WERI-Rb-1 (cell line): Measurements from ENCODE around the gene ANKMY2.
A peak's percentile ranks its signal among the peaks of the same experiment; 100 is the strongest.
"Not testable (repeated sequence)": the region's sequence is repeated elsewhere in the genome, so short reads cannot be mapped to it uniquely, and the experiment has no call there.

ENCODE experiments used
- DNase-seq: peaks from one replicate; pipeline ENCODE4 v3.0.0-alpha.2; 2020
- H3K27ac ChIP-seq: fragments of 250-450 bp; sonication (Bioruptor Pico); 2 replicates; pipeline ENCODE4 v1.5.1; 2020; ENCODE audit warnings: mild to moderate bottlenecking, moderate library complexity
- H3K27me3 ChIP-seq: fragments of 250-450 bp; sonication (Bioruptor Pico); 2 replicates; pipeline ENCODE4 v1.5.1; 2021; ENCODE audit warnings: mild to moderate bottlenecking, low read depth, moderate library complexity; ENCODE audit not compliant: insufficient read depth, severe bottlenecking
- H3K36me3 ChIP-seq: fragments of 250-450 bp; sonication (Bioruptor Pico); 2 replicates; pipeline ENCODE4 v1.5.1; 2020; ENCODE audit warnings: mild to moderate bottlenecking, moderate library complexity
- H3K4me3 ChIP-seq: 2 replicates; pipeline ENCODE4 v1.5.1; 2011; ENCODE audit warnings: low read depth, mild to moderate bottlenecking, control low read depth, low read length
- H3K9me3 ChIP-seq: fragments of 250-450 bp; sonication (Bioruptor Pico); 2 replicates; pipeline ENCODE4 v1.5.1; 2021; ENCODE audit warnings: mild to moderate bottlenecking, moderate library complexity; ENCODE audit not compliant: severe bottlenecking
- CTCF ChIP-seq: IDR thresholded peaks from 2 replicates; pipeline ENCODE4 v1.5.1; 2011; ENCODE audit warnings: low read depth, mild to moderate bottlenecking, control low read depth, inconsistent platforms, low read length

Gene ANKMY2

DNA sequence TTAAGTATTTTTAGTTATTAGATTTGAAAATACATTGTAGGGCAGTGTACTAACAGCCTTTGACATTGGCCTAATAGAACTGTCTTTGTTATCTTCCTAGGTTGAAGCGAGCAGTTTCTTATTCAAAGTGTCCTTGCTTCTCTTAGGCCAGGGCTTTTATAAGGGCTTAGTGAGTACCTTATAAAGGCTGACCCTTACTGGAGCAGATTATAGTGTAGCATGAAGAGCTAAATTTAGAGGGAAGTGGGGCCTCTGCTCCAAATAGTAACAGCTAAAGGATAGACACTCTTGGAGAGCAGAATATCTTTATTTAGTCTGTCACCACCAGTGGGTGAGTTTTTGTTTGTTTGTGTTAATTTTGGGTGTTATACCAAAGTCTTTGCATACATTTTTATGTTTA, 16.4 kb upstream of the ANKMY2 start:
- Histone ChIP-seq H3K36me3 (peaks cover 14% of the 10 kb centered on the region), H3K4me3 (no peak overlapping the region), H3K27me3 (no peaks in the 10 kb centered on the region), H3K27ac (no peak overlapping the region), H3K9me3 (no peaks in the 10 kb centered on the region)
- TF ChIP-seq CTCF = no peak
- DNase-seq = no peak

- H3K9me3 ChIP-seq = no peaks in the 10 kb centered on the region
- H3K27ac ChIP-seq = no peak overlapping the region
- H3K4me3 ChIP-seq = no peak overlapping the region
- H3K27me3 ChIP-seq = no peaks in the 10 kb centered on the region
- no peak for DNase-seq
- H3K36me3 ChIP-seq = peaks cover 5% of the 10 kb centered on the region
- TF ChIP-seq CTCF = no peak
Observed at GRCh38 chr7:16660702-16661464, 15.3 kb upstream of the ANKMY2 start.

- H3K27me3 ChIP-seq, H3K9me3 ChIP-seq, H3K36me3 ChIP-seq, H3K4me3 ChIP-seq, H3K27ac ChIP-seq, DNase-seq: not testable (repeated sequence)
Observed at GRCh38 chr7:16659854-16660497, 14.4 kb upstream of the ANKMY2 start.

DNA sequence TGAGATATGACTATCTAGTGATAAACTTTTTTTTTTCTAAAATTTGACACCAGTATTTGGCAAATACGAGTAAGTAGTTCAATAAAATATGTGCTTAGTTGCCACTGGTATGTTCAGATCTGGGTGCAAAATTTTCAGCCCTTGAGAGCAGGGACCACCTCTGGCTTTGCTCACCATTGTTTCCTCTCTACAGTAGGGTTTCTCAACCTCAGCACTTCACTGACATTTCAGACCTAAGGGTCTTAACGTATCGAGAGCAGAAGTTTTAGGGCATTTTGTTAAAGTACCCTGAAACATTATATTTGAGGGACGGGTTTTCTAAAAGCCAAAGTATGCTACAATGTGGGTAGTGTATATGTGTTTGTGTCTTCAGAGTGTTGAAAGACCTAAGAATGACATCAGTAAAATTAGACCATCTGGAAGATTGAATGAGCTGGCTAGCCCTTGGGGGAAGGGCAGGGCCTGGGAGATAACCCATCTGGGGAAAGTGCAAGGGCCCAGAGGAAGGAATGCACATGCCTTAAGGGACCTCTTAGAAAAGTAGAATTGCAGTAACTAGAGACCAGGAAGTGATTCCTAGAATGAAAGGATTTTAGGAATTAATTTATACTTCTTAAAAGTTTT, 12.2 kb upstream of the ANKMY2 start:
- Histone ChIP-seq H3K27ac (no peak overlapping the region), H3K27me3 (no peaks in the 10 kb centered on the region), H3K36me3 (no peaks in the 10 kb centered on the region), H3K9me3 (no peaks in the 10 kb centered on the region), H3K4me3 (no peak overlapping the region)
- TF ChIP-seq CTCF = no peak
- peak; percentile 62 for DNase-seq

DNA sequence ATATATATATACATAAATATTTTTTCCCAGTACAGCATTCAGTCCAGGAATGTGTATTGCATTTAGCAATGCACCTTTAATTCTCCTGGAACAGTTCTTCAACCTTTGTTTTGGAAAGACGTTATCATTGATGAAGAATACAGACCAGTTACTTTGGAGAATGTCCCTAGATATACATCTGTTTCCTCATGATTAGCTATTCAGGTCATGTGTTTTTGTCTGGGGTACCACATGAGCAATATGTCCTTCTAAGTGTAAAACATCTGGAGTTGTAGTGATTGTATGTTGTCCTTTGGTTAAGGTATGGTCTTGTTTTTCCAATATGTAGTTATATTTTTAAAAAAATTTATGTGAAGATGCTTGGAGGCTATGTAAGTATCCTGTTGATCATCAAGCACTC, 10.6 kb upstream of the ANKMY2 start:
- no peak overlapping the region for H3K4me3 ChIP-seq
- no peaks in the 10 kb centered on the region for H3K27me3 ChIP-seq
- no peaks in the 10 kb centered on the region for H3K9me3 ChIP-seq
- no peaks in the 10 kb centered on the region for H3K36me3 ChIP-seq
- H3K27ac ChIP-seq = no peak overlapping the region
- DNase-seq = no peak
- no peak for TF ChIP-seq CTCF

DNA sequence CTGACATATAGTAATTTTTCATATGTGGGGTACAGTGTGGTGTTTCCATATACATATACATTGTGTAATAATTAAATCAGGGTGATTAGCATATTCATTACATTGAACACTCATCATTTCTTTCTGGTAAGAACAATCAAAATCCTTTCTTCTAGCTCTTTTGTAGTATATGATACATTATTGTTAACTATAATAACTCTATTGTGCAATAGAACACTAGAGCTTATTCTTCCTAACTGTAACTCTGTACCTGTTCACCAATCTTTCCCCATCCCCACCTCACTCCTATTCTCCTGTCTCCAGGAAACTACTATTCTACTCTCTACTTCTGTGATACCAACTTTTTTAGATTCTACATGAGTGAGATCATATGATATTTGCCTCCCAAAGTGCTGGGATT, 9.8 kb upstream of the ANKMY2 start:
- TF ChIP-seq CTCF = no peak
- Histone ChIP-seq H3K27ac (no peak overlapping the region), H3K27me3 (no peaks in the 10 kb centered on the region), H3K9me3 (no peaks in the 10 kb centered on the region), H3K4me3 (no peak overlapping the region), H3K36me3 (no peaks in the 10 kb centered on the region; the same call in 1 of the 2 replicates)
- DNase-seq = no peak
